DMS79 (cell line): Measurements from ENCODE around the gene SRF.

Source experiments
- DNase-seq: peaks from one replicate; lab custom pipeline; 2025; lab: John Stamatoyannopoulos, UW

SRF gene

GRCh38 chr6:43183441-43183840 lies 12.4 kb downstream of the SRF start:
- no peak for DNase-seq

- no peak for DNase-seq
Observed at GRCh38 chr6:43184268-43184985, 13.4 kb downstream of the SRF start.

- no peak for DNase-seq
Observed at GRCh38 chr6:43185391-43185985, 14.4 kb downstream of the SRF start.

GRCh38 chr6:43186019-43186418 lies 14.9 kb downstream of the SRF start:
- DNase-seq = no peak

DNA sequence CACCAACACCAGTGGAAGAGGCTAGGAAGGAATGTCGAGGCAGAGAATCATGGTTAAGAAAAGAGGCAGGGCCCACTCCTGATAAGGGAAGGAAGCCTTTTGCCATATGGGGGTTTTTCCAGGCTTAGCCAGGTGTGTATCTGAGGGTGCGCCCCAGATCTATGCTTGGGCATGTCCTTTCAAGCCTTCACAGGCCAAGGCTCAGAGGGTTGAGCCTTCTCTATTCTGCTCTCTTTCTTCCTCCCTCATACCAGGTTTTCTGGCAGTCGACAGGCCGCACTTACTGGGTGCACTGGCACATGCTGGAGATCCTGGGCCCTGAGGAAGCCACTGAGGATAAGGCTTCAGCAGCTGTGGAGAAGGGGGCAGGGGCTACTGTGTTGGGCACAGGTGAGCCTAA lies 15.6 kb downstream of the SRF start:
- DNase-seq = no peak

DNA sequence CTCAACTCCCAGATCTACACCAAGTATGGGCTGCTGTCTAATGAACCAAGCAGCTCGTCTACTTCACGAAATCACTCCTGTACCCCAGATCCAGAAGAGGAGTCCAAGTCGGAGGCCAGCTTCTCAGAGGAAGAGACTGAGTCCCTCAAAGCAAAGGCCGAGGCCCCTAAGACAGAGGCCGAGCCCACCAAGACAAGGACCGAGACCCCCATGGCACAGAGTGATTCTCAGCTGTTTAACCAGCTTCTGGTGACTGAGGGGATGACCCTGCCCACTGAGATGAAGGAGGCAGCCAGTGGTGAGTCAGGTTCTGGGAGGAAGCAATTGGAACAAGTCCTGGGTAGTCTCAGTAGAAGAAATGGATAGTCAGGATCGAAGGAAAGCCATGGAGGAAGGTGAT lies 16.8 kb downstream of the SRF start:
- no peak for DNase-seq

GRCh38 chr6:43188426-43188825 lies 17.4 kb downstream of the SRF start:
- no peak for DNase-seq

GRCh38 chr6:43189776-43190304 lies 18.8 kb downstream of the SRF start:
- DNase-seq = no peak

GRCh38 chr6:43192911-43193310 lies 21.8 kb downstream of the SRF start:
- no peak for DNase-seq

- no peak for DNase-seq
Observed at GRCh38 chr6:43193929-43194328, 22.9 kb downstream of the SRF start.

DNA sequence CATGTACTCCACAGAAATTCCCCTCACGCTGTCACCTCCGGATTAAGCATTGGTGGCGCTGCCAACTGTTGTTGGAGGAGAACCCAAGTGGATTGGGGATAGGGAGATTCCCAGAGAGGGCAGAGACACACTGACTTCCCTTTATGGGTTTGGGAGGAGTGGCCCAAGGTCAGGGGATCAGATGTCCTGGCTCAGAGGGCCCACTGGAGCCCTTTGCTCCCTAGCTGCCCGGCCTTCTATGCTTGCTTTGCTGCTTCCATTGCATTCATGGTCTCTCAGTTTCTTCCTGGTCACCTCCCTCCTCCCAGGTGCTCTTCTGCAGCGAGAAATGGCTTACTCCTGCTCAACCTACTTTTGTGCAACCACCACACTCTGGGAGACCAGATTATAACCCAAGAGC lies 25.3 kb downstream of the SRF start:
- no peak for DNase-seq

GRCh38 chr6:43199912-43200311 lies 28.8 kb downstream of the SRF start:
- no peak for DNase-seq

DNA sequence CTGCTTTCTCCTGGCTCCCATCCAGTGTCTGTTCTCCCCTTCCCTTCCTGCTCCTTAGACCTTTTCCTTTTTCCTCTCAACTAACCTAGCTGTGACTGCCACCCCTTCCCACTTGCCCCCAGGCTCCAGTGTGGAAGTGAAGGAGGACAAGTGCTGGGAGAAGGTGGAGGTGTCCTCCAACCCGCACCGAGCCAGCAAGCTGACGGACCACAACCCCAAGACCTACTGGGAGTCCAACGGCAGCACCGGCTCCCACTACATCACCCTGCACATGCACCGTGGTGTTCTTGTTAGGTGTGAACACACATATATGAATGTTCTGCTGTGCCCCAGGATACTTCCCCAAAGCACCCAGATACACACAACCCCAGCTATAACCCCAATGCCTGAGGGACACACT lies 29.5 kb downstream of the SRF start:
- DNase-seq = no peak

- DNase-seq = no peak
Observed at GRCh38 chr6:43202451-43202850, 31.4 kb downstream of the SRF start.

DNA sequence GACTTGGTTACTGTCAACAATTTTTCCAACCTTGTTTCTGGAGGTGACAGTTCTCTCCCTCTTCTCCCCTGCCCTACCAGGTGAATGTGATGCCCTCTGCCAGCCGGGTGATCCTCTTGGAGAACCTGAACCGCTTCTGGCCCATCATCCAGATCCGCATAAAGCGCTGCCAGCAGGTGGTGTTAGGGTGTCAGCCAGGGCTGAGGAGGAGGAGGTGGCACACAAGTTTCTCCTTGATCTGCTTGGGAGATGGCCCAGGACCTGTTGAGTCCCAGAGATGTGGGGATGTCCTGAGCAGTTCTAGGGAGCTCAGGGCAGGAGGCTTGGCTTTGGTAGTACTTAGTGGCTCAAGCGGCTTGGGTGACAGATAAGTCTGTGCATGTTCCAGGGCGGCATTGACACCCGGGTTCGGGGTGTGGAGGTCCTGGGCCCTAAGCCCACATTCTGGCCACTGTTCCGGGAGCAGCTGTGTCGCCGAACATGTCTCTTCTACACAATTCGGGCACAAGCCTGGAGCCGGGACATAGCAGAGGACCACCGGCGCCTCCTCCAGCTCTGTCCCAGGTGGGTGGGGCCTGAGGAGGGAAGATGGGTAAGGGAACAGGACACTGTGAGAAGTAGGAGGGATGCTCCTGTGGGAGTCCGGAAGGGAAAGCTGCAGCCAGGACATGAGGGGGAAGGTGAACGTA lies 32.1 kb downstream of the SRF start:
- DNase-seq = no peak

GRCh38 chr6:43203718-43204095 lies 32.6 kb downstream of the SRF start:
- no peak for DNase-seq

DNA sequence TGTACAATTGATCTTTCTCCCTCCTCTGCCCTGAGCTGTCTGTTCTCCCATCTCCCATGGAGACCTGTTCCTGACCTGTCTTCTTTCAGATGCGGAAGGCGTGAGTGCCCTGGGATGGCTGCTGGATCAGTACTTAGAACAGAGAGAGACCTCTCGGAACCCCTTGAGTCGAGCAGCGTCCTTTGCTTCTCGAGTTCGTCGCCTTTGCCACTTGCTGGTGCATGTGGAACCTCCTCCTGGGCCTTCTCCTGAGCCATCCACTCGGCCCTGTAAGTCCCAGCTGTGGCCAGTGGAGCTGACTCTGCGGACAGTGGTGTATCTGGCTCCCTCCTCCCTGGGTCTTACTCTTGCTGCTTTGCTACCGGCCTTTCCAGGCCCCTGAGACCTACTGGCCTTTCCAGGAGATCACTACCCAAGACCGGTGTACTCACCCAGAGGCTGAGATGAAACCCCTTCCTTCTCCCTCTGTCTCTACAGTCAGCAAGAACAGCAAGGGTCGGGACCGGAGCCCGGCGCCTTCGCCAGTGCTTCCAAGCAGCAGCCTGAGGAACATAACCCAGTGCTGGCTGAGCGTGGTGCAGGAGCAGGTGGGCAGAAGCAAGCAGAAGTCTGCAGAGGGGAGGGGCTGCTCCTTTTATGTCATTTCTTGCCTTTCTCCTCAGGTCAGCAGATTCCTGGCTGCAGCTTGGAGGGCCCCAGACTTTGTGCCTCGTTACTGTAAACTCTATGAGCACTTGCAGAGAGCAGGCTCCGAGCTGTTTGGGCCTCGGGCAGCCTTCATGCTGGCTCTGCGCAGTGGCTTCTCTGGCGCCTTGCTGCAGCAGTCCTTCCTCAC lies 33.4 kb downstream of the SRF start:
- DNase-seq = no peak

GRCh38 chr6:43205849-43206248 lies 34.8 kb downstream of the SRF start:
- no peak for DNase-seq

- DNase-seq = no peak
Observed at GRCh38 chr6:43207286-43207685, 36.2 kb downstream of the SRF start.

DNA sequence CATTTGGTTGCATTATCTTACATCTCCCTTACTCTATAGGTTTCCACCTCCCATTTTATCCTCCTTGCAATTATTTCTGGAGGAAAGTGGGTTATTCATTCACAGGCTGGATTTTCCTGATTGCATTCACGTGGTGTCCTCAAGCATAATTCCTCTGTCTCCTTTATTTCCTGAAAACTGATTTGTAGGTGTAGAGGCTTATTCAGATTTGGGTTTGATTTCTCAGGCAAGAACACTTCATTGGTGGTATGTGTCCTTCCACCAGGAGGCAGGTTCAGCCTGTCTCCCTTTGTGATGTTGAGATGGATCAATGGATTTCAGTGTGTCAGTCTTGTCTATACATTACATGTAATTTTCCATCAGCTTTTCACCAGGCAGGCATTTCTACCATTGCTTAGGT lies 40.9 kb downstream of the SRF start:
- DNase-seq = no peak

DNA sequence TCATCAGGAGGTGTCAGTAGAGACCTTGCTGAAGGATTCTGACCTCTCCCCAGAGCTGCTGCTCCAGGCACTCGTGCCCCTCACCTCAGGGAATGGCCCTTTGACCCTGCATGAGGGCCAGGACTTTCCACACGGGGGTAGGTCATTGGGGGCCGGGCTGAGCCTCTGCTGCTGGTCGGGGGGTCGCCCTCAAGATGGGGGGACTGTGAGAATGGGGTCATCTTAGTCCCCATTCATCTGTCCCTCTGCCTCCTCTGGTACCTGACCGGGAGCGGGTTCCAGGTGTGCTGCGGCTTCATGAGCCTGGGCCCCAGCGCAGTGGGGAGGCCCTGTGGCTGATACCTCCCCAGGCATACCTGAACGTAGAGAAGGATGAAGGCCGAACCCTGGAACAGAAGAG lies 42.4 kb downstream of the SRF start:
- DNase-seq = no peak

DNA sequence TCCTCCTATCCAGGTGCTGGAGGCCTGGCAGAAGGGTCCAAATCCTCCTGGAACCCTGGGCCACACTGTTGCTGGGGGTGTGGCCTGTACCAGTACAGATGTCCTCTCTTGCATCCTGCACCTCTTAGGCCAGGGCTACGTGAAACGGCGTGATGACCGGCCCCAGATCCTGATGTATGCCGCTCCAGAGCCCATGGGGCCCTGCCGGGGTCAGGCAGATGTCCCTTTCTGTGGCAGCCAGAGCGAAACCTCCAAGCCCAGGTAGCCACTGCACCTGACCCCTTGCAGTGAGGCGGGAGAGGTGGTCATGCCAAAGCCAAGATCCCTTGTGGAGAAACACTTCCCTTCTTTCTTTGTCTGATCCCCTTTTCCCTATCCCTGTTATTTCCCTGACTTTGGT lies 44.0 kb downstream of the SRF start:
- DNase-seq = no peak
